PFSK-1 (cell line): ENCODE measurements around the gene DDX54.

ENCODE experiments used
- FOXP2 ChIP-seq: optimal IDR thresholded peaks from 2 replicates; pipeline ENCODE3; 2011; ENCODE audit warnings: borderline replicate concordance, control low read depth, inconsistent platforms; ENCODE audit not compliant: insufficient read depth; ENCODE audit errors: extremely low read length, extremely low read depth
- POLR2AphosphoS5 ChIP-seq: IDR thresholded peaks from 2 replicates; pipeline ENCODE4 v1.6.1; 2012; ENCODE audit warnings: low read depth, mild to moderate bottlenecking, control low read depth, low read length, moderate library complexity
- SIN3A ChIP-seq: IDR thresholded peaks from 2 replicates; pipeline ENCODE4 v1.6.1; 2012; ENCODE audit warnings: mild to moderate bottlenecking, low read length, moderate library complexity, borderline replicate concordance; ENCODE audit not compliant: insufficient read depth
- TAF1 ChIP-seq: IDR thresholded peaks from 2 replicates; pipeline ENCODE4 v1.6.1; 2012; ENCODE audit warnings: low read length, control low read depth, borderline replicate concordance; ENCODE audit not compliant: insufficient read depth
- TF ChIP-seq, protein P1 (sequence below), 2 experiments: IDR thresholded peaks; 2 replicates each; pipeline versions ENCODE4 v1.6.1 to v1.8.0; 2011 to 2012; ENCODE audit warnings: low read depth in 2 of 2, low read length in 2 of 2, control low read depth in 1 of 2, inconsistent platforms in 1 of 2, mild to moderate bottlenecking in 1 of 2, moderate library complexity in 1 of 2; ENCODE audit not compliant: insufficient read depth in 1 of 2

GRCh38 chr12:113159937-113160336 lies 25.3 kb downstream of the DDX54 start:
- TF ChIP-seq POLR2AphosphoS5 (no peak), TAF1 (no peak), SIN3A (no peak), FOXP2 (no peak)
- TF ChIP-seq, protein P1, sequence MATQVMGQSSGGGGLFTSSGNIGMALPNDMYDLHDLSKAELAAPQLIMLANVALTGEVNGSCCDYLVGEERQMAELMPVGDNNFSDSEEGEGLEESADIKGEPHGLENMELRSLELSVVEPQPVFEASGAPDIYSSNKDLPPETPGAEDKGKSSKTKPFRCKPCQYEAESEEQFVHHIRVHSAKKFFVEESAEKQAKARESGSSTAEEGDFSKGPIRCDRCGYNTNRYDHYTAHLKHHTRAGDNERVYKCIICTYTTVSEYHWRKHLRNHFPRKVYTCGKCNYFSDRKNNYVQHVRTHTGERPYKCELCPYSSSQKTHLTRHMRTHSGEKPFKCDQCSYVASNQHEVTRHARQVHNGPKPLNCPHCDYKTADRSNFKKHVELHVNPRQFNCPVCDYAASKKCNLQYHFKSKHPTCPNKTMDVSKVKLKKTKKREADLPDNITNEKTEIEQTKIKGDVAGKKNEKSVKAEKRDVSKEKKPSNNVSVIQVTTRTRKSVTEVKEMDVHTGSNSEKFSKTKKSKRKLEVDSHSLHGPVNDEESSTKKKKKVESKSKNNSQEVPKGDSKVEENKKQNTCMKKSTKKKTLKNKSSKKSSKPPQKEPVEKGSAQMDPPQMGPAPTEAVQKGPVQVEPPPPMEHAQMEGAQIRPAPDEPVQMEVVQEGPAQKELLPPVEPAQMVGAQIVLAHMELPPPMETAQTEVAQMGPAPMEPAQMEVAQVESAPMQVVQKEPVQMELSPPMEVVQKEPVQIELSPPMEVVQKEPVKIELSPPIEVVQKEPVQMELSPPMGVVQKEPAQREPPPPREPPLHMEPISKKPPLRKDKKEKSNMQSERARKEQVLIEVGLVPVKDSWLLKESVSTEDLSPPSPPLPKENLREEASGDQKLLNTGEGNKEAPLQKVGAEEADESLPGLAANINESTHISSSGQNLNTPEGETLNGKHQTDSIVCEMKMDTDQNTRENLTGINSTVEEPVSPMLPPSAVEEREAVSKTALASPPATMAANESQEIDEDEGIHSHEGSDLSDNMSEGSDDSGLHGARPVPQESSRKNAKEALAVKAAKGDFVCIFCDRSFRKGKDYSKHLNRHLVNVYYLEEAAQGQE (IDR thresholded peaks at IDR 0.05; ENCODE audit: insufficient read depth in 1 of 2, low read depth in 2 of 2, low read length in 2 of 2): no peak
